PFSK-1 (cell line): ENCODE results near the gene EPHA8.

ENCODE experiments used
- FOXP2 ChIP-seq: optimal IDR thresholded peaks from 2 replicates; pipeline ENCODE3; 2011; ENCODE audit warnings: borderline replicate concordance, control low read depth, inconsistent platforms; ENCODE audit not compliant: insufficient read depth; ENCODE audit errors: extremely low read length, extremely low read depth
- POLR2AphosphoS5 ChIP-seq: IDR thresholded peaks from 2 replicates; pipeline ENCODE4 v1.6.1; 2012; ENCODE audit warnings: low read depth, mild to moderate bottlenecking, control low read depth, low read length, moderate library complexity
- REST ChIP-seq, 2 experiments: IDR thresholded peaks; 2 replicates each; pipeline versions ENCODE4 v1.6.1 to v1.8.0; 2011 to 2012; ENCODE audit warnings: low read depth in 2 of 2, low read length in 2 of 2, control low read depth in 1 of 2, inconsistent platforms in 1 of 2, mild to moderate bottlenecking in 1 of 2, moderate library complexity in 1 of 2; ENCODE audit not compliant: insufficient read depth in 1 of 2
- SIN3A ChIP-seq: IDR thresholded peaks from 2 replicates; pipeline ENCODE4 v1.6.1; 2012; ENCODE audit warnings: mild to moderate bottlenecking, low read length, moderate library complexity, borderline replicate concordance; ENCODE audit not compliant: insufficient read depth
- TAF1 ChIP-seq: IDR thresholded peaks from 2 replicates; pipeline ENCODE4 v1.6.1; 2012; ENCODE audit warnings: low read length, control low read depth, borderline replicate concordance; ENCODE audit not compliant: insufficient read depth

The EPHA8 gene

GRCh38 chr1:22595108-22595507 is 31.8 kb downstream of the EPHA8 start:
- TF ChIP-seq SIN3A = no peak

DNA sequence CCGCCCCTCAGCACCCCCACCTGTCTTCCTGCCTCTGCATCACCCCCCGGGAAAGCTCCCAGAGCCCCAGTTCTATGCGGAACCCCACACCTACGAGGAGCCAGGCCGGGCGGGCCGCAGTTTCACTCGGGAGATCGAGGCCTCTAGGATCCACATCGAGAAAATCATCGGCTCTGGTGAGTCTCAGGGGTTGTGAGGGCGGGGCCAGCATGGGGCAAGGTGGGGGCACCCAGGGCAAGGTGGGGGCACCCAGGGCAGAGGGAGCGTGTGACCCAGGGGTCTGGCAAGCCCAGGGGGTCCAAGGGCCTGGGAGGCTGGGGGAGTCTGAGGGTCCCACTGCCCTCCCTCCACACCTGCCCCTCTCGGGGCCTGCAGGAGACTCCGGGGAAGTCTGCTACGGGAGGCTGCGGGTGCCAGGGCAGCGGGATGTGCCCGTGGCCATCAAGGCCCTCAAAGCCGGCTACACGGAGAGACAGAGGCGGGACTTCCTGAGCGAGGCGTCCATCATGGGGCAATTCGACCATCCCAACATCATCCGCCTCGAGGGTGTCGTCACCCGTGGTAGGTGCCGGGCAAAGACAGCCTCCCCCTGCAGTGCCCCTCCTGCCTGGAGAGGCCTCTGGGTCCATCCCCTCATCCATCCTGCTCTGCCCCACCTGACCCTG is 34.1 kb downstream of the EPHA8 start:
- TF ChIP-seq FOXP2 (no peak), POLR2AphosphoS5 (no peak), TAF1 (no peak), REST (IDR thresholded peaks at IDR 0.05; ENCODE audit: insufficient read depth in 1 of 2, low read depth in 2 of 2, low read length in 2 of 2) (no peak), SIN3A (no peak)

DNA sequence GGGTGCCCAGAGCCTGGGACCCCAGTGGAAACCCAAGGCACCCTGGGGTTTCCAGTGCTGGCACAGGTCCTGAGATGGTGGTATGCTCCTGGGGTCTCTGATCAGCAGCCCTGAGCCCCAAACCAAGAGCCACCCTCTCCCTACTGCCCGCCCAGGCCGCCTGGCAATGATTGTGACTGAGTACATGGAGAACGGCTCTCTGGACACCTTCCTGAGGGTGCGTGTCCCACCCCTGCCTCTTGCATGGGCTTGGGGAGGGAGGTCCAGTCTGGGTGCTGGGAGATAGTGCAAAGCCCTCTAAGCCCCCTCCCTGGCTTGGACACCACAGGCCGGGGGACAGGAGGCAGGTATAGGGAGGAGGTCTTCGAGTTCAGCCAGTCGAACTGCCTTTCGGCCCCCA is 34.7 kb downstream of the EPHA8 start:
- TF ChIP-seq SIN3A = no peak
- no peak for TF ChIP-seq TAF1
- TF ChIP-seq POLR2AphosphoS5 = no peak
- no peak for TF ChIP-seq REST (IDR thresholded peaks at IDR 0.05; ENCODE audit: insufficient read depth in 1 of 2, low read depth in 2 of 2, low read length in 2 of 2)
- no peak for TF ChIP-seq FOXP2

DNA sequence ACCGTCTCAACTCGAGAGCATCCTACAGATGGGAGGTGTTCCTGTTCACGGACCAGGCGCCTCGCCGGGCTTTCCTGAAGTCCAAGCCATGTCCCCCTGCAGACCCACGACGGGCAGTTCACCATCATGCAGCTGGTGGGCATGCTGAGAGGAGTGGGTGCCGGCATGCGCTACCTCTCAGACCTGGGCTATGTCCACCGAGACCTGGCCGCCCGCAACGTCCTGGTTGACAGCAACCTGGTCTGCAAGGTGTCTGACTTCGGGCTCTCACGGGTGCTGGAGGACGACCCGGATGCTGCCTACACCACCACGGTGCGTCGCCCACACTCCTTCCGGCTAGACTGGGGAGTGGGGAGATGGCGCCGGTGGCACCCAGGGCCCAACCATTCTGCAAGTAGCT is 35.4 kb downstream of the EPHA8 start:
- TF ChIP-seq TAF1 = no peak
- no peak for TF ChIP-seq FOXP2

DNA sequence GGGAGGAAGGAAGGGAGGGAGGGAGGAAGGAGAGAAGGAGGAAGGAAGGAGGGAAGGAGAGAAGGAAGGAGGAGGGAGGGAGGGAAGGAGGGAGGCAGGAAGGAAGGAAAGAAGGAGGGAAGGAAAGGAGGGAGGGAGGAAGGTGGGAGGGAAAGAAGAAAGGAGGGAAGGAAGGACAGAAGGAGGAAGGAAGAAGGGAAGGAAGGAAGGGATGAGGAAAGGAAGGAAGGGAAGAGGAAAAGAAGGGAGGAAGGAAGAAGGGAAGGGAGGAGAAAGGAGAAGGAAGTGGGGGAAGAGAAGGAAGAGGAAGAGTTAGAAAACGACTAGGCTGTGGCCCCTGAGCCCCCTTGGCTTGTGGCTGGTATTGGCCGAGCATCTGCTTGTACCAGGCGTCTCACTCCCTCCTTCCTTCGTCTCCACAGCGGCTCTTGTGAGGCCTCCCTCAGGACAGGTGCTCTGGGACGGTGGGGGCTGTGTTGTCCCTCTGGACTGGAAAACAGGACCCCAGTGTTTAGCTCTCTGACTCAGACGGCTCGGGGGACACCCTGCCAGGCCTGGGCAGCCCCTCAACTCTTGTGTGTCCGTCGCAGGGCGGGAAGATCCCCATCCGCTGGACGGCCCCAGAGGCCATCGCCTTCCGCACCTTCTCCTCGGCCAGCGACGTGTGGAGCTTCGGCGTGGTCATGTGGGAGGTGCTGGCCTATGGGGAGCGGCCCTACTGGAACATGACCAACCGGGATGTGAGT is 37.0 kb downstream of the EPHA8 start:
- TF ChIP-seq FOXP2 (no peak), POLR2AphosphoS5 (no peak), SIN3A (no peak), TAF1 (no peak), REST (IDR thresholded peaks at IDR 0.05; ENCODE audit: insufficient read depth in 1 of 2, low read depth in 2 of 2, low read length in 2 of 2) (no peak)
